HEK293 (cell line): ENCODE measurements around the gene TUBG2.

Experiments used
- BCL6B ChIP-seq: fragments of 450-650 bp; formaldehyde crosslinking; IDR thresholded peaks from 2 replicates; pipeline ENCODE4 v1.5.1; 2017; ENCODE audit warnings: missing biosample characterization, missing genetic modification characterization
- CTCF ChIP-seq: fragments of 450-650 bp; formaldehyde crosslinking; IDR thresholded peaks from 2 replicates; pipeline ENCODE4 v1.5.1; 2016; ENCODE audit warnings: missing biosample characterization, missing genetic modification characterization
- EGR2 ChIP-seq: fragments of 450-650 bp; formaldehyde crosslinking; IDR thresholded peaks from 2 replicates; pipeline ENCODE4 v1.5.1; 2016; ENCODE audit warnings: low read depth, missing biosample characterization, missing genetic modification characterization
- FEZF1 ChIP-seq: fragments of 450-650 bp; formaldehyde crosslinking; IDR thresholded peaks from 2 replicates; pipeline ENCODE4 v1.5.1; 2016; ENCODE audit warnings: missing biosample characterization, missing genetic modification characterization
- INSM2 ChIP-seq: fragments of 450-650 bp; formaldehyde crosslinking; IDR thresholded peaks from 2 replicates; pipeline ENCODE4 v1.5.1; 2016; ENCODE audit warnings: missing biosample characterization, missing genetic modification characterization
- KLF17 ChIP-seq: fragments of 450-650 bp; formaldehyde crosslinking; IDR thresholded peaks from 2 replicates; pipeline ENCODE4 v1.5.1; 2016; ENCODE audit warnings: missing biosample characterization, missing genetic modification characterization
- KLF8 ChIP-seq: fragments of 450-650 bp; formaldehyde crosslinking; IDR thresholded peaks from 2 replicates; pipeline ENCODE4 v1.5.1; 2016; ENCODE audit warnings: missing biosample characterization, missing genetic modification characterization
- PATZ1 ChIP-seq: fragments of 450-650 bp; formaldehyde crosslinking; IDR thresholded peaks from 2 replicates; pipeline ENCODE4 v1.5.1; 2016; ENCODE audit warnings: missing biosample characterization, missing genetic modification characterization
- PBX3 ChIP-seq: sonication (generic); formaldehyde crosslinking; IDR thresholded peaks from 2 replicates; pipeline ENCODE4 v1.8.1; 2022; ENCODE audit warnings: mild to moderate bottlenecking, moderate library complexity, missing genetic modification reagents
- ZBTB1 ChIP-seq: fragments of 450-650 bp; formaldehyde crosslinking; IDR thresholded peaks from 2 replicates; pipeline ENCODE4 v1.5.1; 2016; ENCODE audit warnings: missing biosample characterization, missing genetic modification characterization
- ZBTB48 ChIP-seq: fragments of 450-650 bp; formaldehyde crosslinking; IDR thresholded peaks from 2 replicates; pipeline ENCODE4 v1.5.1; 2016; ENCODE audit warnings: missing biosample characterization, missing genetic modification characterization
- ZNF2 ChIP-seq: fragments of 450-650 bp; formaldehyde crosslinking; IDR thresholded peaks from 2 replicates; pipeline ENCODE4 v1.5.1; 2016; ENCODE audit warnings: missing biosample characterization, missing genetic modification characterization
- ZNF354C ChIP-seq: fragments of 450-650 bp; formaldehyde crosslinking; IDR thresholded peaks from 2 replicates; pipeline ENCODE4 v1.5.1; 2016; ENCODE audit warnings: missing biosample characterization, missing genetic modification characterization, low read depth, borderline replicate concordance
- ZNF416 ChIP-seq: fragments of 450-650 bp; formaldehyde crosslinking; IDR thresholded peaks from 2 replicates; pipeline ENCODE4 v1.5.1; 2016; ENCODE audit warnings: missing biosample characterization, missing genetic modification characterization
- ZNF449 ChIP-seq: fragments of 450-650 bp; formaldehyde crosslinking; IDR thresholded peaks from 2 replicates; pipeline ENCODE4 v1.5.1; 2017; ENCODE audit warnings: missing biosample characterization, mild to moderate bottlenecking, missing genetic modification characterization, moderate library complexity
- ZNF510 ChIP-seq: fragments of 450-650 bp; formaldehyde crosslinking; IDR thresholded peaks from 2 replicates; pipeline ENCODE4 v1.5.1; 2018; ENCODE audit warnings: mild to moderate bottlenecking, missing genetic modification characterization, missing biosample characterization; ENCODE audit not compliant: insufficient replicate concordance
- ZNF544 ChIP-seq: fragments of 450-650 bp; formaldehyde crosslinking; IDR thresholded peaks from 2 replicates; pipeline ENCODE4 v1.5.0; 2017; ENCODE audit warnings: missing biosample characterization, missing genetic modification characterization
- ZNF548 ChIP-seq: fragments of 450-650 bp; formaldehyde crosslinking; IDR thresholded peaks from 2 replicates; pipeline ENCODE4 v1.5.1; 2016; ENCODE audit warnings: missing biosample characterization, missing genetic modification characterization
- ZNF580 ChIP-seq: fragments of 450-650 bp; formaldehyde crosslinking; IDR thresholded peaks from 2 replicates; pipeline ENCODE4 v1.5.1; 2016; ENCODE audit warnings: missing biosample characterization, missing genetic modification characterization
- ZNF600 ChIP-seq: fragments of 450-650 bp; formaldehyde crosslinking; IDR thresholded peaks from 2 replicates; pipeline ENCODE4 v1.5.1; 2016; ENCODE audit warnings: missing biosample characterization, missing genetic modification characterization
- ZNF610 ChIP-seq: fragments of 450-650 bp; formaldehyde crosslinking; IDR thresholded peaks from 2 replicates; pipeline ENCODE4 v1.5.1; 2016; ENCODE audit warnings: missing biosample characterization, missing genetic modification characterization, borderline replicate concordance
- ZNF626 ChIP-seq: fragments of 450-650 bp; sonication (Bioruptor Pico); formaldehyde crosslinking; IDR thresholded peaks from 2 replicates; pipeline ENCODE4 v1.5.1; 2018; ENCODE audit warnings: missing biosample characterization, missing genetic modification characterization, inconsistent platforms
- ZNF658 ChIP-seq: fragments of 450-650 bp; formaldehyde crosslinking; IDR thresholded peaks from 2 replicates; pipeline ENCODE4; 2016; ENCODE audit warnings: missing biosample characterization, missing genetic modification characterization
- ZNF670 ChIP-seq: fragments of 450-650 bp; formaldehyde crosslinking; IDR thresholded peaks from 2 replicates; pipeline ENCODE4 v1.5.1; 2016; ENCODE audit warnings: missing biosample characterization, missing genetic modification characterization, low read depth
- ZNF704 ChIP-seq: fragments of 450-650 bp; formaldehyde crosslinking; IDR thresholded peaks from 2 replicates; pipeline ENCODE4 v1.5.1; 2016; ENCODE audit warnings: missing biosample characterization, missing genetic modification characterization
- ZNF776 ChIP-seq: fragments of 450-650 bp; formaldehyde crosslinking; IDR thresholded peaks from 2 replicates; pipeline ENCODE4 v1.5.0; 2017; ENCODE audit warnings: missing biosample characterization, missing genetic modification characterization, borderline replicate concordance
- ZSCAN16 ChIP-seq: fragments of 450-650 bp; formaldehyde crosslinking; IDR thresholded peaks from 2 replicates; pipeline ENCODE4 v1.5.1; 2016; ENCODE audit warnings: missing biosample characterization, missing genetic modification characterization

TUBG2 gene

GRCh38 chr17:42676424-42677011 lies 17.4 kb downstream of the TUBG2 start, which contains the start of gene PLEKHH3 (continued):
- TF ChIP-seq ZNF776 (tag by site-specific recombination) (no peak), PBX3 (peak; percentile 22; the same call in 1 of the 2 replicates), KLF17 (tag by site-specific recombination) (no peak; the same call in 1 of the 2 replicates), ZNF2 (tag by site-specific recombination) (no peak), FEZF1 (tag by site-specific recombination) (peak; percentile 23; the same call in 1 of the 2 replicates), ZNF658 (no peak), ZNF544 (tag by site-specific recombination) (no peak), ZNF548 (tag by site-specific recombination) (no peak), ZBTB1 (tag by site-specific recombination) (no peak), KLF8 (tag by site-specific recombination) (no peak; the same call in 1 of the 2 replicates), BCL6B (tag by site-specific recombination) (0 out of 2 replicates have a peak, but pooled peaks have one; percentile 14), ZNF416 (tag by site-specific recombination) (no peak), ZNF510 (tag by site-specific recombination) (no peak), ZNF626 (tag by site-specific recombination) (no peak), INSM2 (tag by site-specific recombination) (peak; percentile 69; the same call in 1 of the 2 replicates), ZNF580 (tag by site-specific recombination) (no peak), ZNF704 (no peak), ZNF610 (tag by site-specific recombination) (peak; percentile 52; the same call in 1 of the 2 replicates), ZNF449 (tag by site-specific recombination) (no peak; the same call in none of the 2 replicates), ZBTB48 (tag by site-specific recombination) (peak; percentile 84), ZNF354C (tag by site-specific recombination) (no peak), PATZ1 (tag by site-specific recombination) (peak; percentile 99), ZNF600 (no peak; the same call in 1 of the 2 replicates), CTCF (tag by site-specific recombination) (peak; percentile 75), ZSCAN16 (tag by site-specific recombination) (0 out of 2 replicates have a peak, but pooled peaks have one; percentile 37), EGR2 (tag by site-specific recombination) (0 out of 2 replicates have a peak, but pooled peaks have one; percentile 22), ZNF670 (tag by site-specific recombination) (no peak)
